Activated naive CD8-positive, alpha-beta T cell treated with anti-CD3 and anti-CD28 coated beads, Interleukin-2, amount 50 U/mL, for 16 hours (primary cell): ENCODE measurements around the gene SLC35E4.
"Not testable (repeated sequence)": the region's sequence is repeated elsewhere in the genome, so short reads cannot be mapped to it uniquely, and the experiment has no call there.

Experiments
- DNase-seq: peaks from one replicate; pipeline ENCODE4 v3.0.0-alpha.2; 2020; ENCODE audit warnings: low read depth, low spot score

SLC35E4 gene

GRCh38 chr22:30611197-30611596 is 24.4 kb upstream of the SLC35E4 start:
- no peak for DNase-seq

DNA sequence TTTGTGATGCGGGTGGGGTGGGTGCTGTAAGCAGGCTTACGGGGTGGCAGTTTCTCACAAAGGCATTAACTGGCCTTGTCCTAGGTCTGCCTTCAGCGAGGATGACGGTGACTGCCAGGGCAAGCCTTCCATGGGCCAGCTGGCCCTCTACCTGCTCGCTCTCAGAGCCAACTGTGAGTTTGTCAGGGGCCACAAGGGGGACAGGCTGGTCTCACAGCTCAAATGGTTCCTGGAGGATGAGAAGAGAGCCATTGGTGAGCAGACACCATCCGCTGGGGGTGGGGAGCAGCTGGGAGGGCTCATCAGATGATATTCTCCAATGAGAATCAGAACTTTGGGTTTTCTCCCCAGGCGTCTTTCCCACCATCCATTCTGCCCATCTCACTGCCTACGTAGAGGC is 22.8 kb upstream of the SLC35E4 start:
- no peak for DNase-seq

DNA sequence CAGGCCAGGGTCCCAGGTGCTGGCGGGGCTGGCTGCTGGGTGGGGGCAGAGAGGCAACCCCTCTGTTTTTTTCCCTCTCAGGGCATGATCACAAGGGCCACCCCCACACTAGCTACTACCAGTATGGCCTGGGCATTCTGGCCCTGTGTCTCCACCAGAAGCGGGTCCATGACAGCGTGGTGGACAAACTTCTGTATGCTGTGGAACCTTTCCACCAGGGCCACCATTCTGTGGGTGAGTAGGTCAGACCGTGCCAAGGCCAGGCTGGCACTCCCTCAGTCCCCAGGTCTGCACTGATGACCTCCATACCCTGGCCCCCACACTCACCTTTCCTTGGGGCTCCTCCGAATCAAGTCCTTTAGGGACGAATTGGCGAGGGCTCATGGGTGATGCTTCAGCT is 21.3 kb upstream of the SLC35E4 start:
- no peak for DNase-seq

GRCh38 chr22:30614879-30615278 is 20.7 kb upstream of the SLC35E4 start:
- no peak for DNase-seq

DNA sequence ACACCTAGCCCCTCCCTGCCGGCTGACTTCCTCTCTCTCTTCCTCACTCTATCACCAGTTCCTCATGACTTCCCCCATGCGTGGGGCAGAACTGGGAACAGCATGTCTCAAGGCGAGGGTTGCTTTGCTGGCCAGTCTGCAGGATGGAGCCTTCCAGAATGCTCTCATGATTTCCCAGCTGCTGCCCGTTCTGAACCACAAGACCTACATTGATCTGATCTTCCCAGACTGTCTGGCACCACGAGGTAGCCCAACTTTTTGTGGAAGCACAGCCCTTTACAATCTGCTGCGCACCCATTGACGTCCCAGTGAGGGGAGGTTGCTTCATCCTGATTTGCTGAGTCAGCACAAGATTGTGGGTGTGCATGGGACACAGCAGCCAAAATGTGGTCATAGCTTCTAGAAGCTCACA is 20.0 kb upstream of the SLC35E4 start:
- DNase-seq = no peak

DNA sequence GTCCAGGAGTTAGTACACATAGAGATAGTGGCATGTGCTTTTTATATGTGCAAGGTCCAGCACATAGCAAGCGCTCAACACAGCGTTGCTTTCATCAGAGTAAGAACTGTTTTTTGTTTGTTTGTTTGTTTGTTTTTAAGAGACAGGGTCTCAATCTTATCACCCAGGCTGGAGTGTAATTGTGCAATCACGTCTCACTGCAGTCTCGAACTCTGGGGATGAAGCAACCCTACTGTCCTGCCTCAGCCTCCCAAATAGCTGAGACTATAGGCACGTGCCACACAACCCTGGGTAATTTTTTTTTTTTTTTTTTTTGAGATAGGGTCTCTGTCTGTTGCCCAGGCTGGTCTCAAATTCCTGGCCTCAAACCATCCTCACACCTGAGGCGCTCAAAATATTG is 17.8 kb upstream of the SLC35E4 start:
- no peak for DNase-seq

- DNase-seq = not testable (repeated sequence)
Observed at GRCh38 chr22:30619909-30620308, 15.7 kb upstream of the SLC35E4 start.

GRCh38 chr22:30626413-30626812 is 9.2 kb upstream of the SLC35E4 start:
- DNase-seq = no peak

- DNase-seq = no peak
Observed at GRCh38 chr22:30627471-30627870, 8.1 kb upstream of the SLC35E4 start.

GRCh38 chr22:30628491-30628890 is 7.1 kb upstream of the SLC35E4 start:
- DNase-seq = no peak

GRCh38 chr22:30631469-30631868 is 4.1 kb upstream of the SLC35E4 start:
- not testable (repeated sequence) for DNase-seq

DNA sequence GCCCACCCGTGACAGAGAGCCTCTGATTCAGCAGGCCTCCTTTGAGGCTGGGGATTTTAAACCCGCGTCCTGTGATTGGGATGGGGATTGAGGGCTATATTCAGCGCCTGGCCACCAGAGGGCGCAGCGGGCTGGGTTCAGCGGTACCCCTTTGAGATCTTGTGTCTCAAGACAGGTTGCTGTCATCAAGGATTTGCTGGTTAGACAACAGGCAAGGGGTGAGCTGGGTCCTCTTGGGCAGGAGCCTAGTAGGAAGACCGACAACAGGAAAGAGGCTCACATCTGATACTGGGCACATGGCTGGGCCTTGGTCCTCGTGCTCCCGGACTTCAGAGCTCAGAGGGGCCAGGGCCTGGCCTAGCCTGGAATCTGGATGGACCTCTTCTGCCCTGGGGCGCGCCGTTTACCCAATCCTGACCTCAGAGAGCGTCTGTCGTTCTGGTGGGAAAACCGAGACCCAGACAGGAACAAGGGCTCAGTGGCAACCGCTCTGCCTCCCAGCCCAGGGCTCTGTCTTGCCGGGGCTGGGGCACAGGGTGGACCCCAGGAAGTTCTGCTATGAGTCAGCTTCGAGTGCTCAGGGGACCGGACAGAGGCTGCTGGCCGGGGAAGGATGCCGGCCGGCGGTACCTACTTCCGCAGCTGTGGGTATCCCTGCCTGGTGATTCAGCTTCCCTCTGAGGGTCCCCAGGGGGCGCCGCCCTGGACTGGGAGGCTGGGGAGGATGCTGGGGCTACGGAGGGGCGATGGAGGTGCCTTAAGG is 929 bp upstream of the SLC35E4 start:
- peak; percentile 81 for DNase-seq

DNA sequence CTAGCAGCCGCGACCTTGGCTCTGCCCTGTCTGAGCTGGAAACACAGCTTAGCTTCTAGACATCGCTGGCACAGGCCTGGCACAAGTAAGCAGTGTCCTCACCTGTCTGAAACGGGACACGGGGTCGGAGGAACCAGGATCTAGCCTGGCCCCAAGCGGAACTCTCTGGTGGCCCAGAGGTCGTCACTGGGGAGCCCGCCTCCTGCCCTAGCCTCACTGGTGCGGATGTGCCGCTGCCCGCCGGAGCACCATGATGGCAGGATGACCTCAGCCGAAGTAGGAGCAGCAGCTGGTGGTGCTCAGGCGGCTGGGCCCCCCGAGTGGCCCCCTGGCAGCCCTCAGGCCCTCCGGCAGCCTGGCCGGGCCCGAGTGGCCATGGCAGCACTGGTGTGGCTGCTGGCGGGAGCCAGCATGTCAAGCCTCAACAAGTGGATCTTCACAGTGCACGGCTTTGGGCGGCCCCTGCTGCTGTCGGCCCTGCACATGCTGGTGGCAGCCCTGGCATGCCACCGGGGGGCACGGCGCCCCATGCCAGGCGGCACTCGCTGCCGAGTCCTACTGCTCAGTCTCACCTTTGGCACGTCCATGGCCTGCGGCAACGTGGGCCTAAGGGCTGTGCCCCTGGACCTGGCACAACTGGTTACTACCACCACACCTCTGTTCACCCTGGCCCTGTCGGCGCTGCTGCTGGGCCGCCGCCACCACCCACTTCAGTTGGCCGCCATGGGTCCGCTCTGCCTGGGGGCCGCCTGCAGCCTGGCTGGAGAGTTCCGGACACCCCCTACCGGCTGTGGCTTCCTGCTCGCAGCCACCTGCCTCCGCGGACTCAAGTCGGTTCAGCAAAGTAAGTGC is 871 bp downstream of the SLC35E4 start:
- no peak for DNase-seq

- no peak for DNase-seq
Observed at GRCh38 chr22:30637701-30638114, 2.1 kb downstream of the SLC35E4 start.

- DNase-seq = no peak
Observed at GRCh38 chr22:30640361-30640760, 4.8 kb downstream of the SLC35E4 start.

GRCh38 chr22:30640839-30641430 is 5.4 kb downstream of the SLC35E4 start:
- no peak for DNase-seq

DNA sequence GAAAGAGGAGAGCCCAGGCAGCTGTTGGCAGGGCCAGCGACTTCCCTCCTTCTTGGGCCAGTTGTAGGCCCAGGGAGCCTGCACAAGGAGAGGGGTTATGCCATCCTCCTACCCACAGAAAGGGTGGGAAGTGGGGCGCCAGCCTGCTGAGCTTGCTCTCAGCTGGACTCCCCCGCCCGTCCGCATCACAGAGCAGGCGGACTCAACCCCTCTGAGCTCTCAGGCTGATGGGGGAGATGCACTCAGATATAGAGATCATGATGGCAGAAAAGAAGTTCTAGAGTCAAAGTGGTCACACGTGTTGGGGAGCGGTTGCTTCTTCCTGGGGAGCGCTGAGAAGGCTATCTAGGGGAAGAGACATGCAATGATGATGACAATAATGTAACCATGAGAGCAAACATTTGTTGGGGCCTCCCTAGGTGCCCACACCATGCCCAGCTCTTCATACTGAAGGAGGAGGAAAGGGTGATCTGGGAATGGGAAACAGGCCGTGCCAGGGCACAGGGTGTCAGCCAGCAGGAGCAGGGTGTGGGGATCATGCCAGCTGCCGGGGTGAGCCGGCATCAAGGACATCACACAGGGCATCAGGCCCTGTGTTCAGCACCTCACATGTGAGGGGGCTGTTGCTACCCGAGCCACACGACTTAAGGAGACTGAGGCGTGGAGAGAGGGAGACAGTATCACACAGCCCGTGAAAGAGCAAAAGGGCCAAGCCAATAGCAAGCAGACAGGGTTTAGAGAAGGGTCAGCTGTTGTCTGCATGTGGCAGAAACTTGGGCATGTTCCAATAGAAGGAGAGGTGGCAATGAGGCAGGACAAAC is 7.7 kb downstream of the SLC35E4 start:
- no peak for DNase-seq

- DNase-seq = no peak
Observed at GRCh38 chr22:30646518-30647160, 11.1 kb downstream of the SLC35E4 start.

DNA sequence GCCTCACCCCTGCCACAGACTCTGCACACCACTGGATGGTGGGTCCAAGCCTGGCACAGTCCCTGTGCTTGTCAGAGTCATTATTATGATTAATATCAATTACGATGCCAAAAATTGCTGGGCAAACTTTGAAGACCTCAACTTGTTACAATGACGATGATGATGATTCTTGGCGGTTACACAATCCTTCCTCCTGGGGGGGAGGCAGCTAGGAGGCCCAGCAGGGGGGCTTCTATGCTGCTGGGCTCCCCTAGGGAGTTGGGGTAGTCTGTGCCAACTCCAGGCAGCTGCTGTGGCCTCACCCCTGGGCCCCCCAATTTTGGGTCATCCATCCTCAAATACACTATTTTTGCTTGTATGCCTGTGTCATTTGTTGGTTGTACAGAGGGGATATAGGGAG is 12.0 kb downstream of the SLC35E4 start:
- no peak for DNase-seq

GRCh38 chr22:30648825-30649224 is 13.2 kb downstream of the SLC35E4 start:
- no peak for DNase-seq

DNA sequence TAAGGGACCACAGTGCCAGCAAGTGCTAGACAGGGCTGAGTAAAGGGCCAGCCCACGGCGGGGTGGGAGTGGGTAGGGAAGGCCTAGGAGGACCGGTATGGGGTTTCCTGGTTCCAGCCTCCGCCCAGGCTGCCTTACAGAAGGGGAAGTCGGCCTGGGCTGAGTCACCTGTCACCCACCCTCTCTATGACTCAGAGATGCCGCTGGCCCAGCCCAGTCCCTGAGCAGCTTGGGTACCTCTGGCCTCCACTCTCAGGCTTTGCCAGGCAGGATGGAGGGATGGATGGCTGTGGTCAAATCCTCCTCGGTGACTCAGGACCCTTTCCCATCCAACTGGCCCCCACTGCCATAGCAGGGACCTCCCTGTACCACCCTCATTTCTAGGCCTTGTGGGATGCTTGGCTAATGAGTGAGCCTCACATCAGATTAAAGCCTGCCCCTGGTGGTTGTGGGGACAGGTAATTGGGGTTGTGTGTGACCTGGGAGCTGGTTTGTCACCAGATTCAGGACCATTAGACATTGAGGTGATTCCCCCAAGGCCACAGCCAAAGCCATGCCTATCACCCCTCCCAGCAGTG is 13.9 kb downstream of the SLC35E4 start:
- DNase-seq = peak; percentile 62
